HCT116 (cell line): ENCODE data around the gene NOL4L.

Source experiments
- CTCF ChIP-seq, 3 experiments: fragments of 200-600 bp in 1 of 3; sonication (generic) in 1 of 3; IDR thresholded peaks in 2 of 3; conservative IDR thresholded peaks in 1 of 3; 2 replicates each; pipeline ENCODE4 v1.5.1; 2012 to 2017; ENCODE audit warnings: low read depth in 2 of 3, low read length in 2 of 3, antibody characterized with exemption in 1 of 3, borderline replicate concordance in 1 of 3, control low read depth in 1 of 3, mild to moderate bottlenecking in 1 of 3, mixed read lengths in 1 of 3, mixed run types in 1 of 3, moderate library complexity in 1 of 3; ENCODE audit not compliant: insufficient read depth in 1 of 3
- EZH2 ChIP-seq: fragments of 200-600 bp; sonication (generic); IDR thresholded peaks from 2 replicates; pipeline ENCODE4 v1.6.1; 2017; ENCODE audit warnings: antibody characterized with exemption, mixed run types
- REST ChIP-seq: IDR thresholded peaks from 2 replicates; pipeline ENCODE4 v1.6.1; 2012; ENCODE audit warnings: low read depth

GRCh38 chr20:32598606-32599005, 13.5 kb upstream of the NOL4L start:
- TF ChIP-seq CTCF (IDR thresholded peaks at IDR 0.05 in 2 of 3, conservative IDR thresholded peaks at IDR 0.05 in 1 of 3; ENCODE audit: borderline replicate concordance in 1 of 3, insufficient read depth in 1 of 3, low read depth in 2 of 3, low read length in 2 of 3) (no peak), EZH2 (no peak), REST (no peak)
